ENCODE measurements around the gene CALD1. TPM values are rescaled to one million over a fixed set of nuclear protein-coding genes. Genes with fewer than 3 reads are reported as not detected.

Gene CALD1
- total and polyA plus RNA-seq, 2 experiments from 2014 or later: 132 to 842 TPM

- TF ChIP-seq ZNF462 (CRISPR knock-in tag; IDR thresholded peaks at IDR 0.05): no peak
- TF ChIP-seq, protein P1, sequence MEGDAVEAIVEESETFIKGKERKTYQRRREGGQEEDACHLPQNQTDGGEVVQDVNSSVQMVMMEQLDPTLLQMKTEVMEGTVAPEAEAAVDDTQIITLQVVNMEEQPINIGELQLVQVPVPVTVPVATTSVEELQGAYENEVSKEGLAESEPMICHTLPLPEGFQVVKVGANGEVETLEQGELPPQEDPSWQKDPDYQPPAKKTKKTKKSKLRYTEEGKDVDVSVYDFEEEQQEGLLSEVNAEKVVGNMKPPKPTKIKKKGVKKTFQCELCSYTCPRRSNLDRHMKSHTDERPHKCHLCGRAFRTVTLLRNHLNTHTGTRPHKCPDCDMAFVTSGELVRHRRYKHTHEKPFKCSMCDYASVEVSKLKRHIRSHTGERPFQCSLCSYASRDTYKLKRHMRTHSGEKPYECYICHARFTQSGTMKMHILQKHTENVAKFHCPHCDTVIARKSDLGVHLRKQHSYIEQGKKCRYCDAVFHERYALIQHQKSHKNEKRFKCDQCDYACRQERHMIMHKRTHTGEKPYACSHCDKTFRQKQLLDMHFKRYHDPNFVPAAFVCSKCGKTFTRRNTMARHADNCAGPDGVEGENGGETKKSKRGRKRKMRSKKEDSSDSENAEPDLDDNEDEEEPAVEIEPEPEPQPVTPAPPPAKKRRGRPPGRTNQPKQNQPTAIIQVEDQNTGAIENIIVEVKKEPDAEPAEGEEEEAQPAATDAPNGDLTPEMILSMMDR (conservative IDR thresholded peaks at IDR 0.05; ENCODE audit: low read depth in 2 of 2): no peak
These were observed 76.0 kb downstream of the CALD1 start (continued) for GRCh38 chr7:134855442-134855841.

DNA sequence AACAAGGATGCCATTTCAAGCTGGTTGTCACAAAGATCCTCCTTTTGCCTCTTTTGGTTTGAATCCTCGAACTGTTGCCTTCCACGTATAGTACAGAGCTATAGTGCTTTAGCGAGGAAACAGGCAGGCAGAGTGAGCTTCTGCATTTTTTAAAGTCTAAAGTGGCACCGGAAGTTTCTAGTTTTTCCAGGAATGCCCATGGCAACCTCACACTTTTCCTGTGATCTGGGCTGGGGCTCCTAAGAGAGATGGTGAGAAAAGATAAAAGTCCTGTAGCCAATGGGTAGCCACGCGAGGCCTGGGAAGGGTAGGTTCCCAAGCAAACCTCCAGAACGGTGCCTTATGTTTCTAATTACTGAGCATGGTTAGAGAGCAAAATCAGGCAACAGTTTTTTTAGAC is 76.7 kb downstream of the CALD1 start:
- Mint-ChIP-seq H3K27me3 (ENCODE audit: insufficient read depth, low read depth, poor library complexity) (peaks cover 3% of the 10 kb centered on the region), H3K4me3 (no peak overlapping the region; the same call in 2 of the 3 replicates), H3K4me1 (peaks cover 23% of the 10 kb centered on the region), H3K9me3 (no peaks in the 10 kb centered on the region), H3K36me3 (ENCODE audit: low read depth) (no peaks in the 10 kb centered on the region), H3K27ac (peak overlapping the region; percentile 47)
- TF ChIP-seq, protein P2, sequence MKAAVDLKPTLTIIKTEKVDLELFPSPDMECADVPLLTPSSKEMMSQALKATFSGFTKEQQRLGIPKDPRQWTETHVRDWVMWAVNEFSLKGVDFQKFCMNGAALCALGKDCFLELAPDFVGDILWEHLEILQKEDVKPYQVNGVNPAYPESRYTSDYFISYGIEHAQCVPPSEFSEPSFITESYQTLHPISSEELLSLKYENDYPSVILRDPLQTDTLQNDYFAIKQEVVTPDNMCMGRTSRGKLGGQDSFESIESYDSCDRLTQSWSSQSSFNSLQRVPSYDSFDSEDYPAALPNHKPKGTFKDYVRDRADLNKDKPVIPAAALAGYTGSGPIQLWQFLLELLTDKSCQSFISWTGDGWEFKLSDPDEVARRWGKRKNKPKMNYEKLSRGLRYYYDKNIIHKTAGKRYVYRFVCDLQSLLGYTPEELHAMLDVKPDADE (IDR thresholded peaks at IDR 0.05): no peak
- no peak for TF ChIP-seq STAT1 (IDR thresholded peaks at IDR 0.05; ENCODE audit: unreplicated experiment)
- Histone ChIP-seq H3F3A (replicated peaks; ENCODE audit: low read depth) (no peaks in the 10 kb centered on the region), H3K4me3 (no peak overlapping the region), H3K4me1 (ENCODE audit: insufficient read depth) (peaks cover 27% of the 10 kb centered on the region), H3K27ac (ENCODE audit: low read depth) (peak overlapping the region; percentile 46), H3K9me2 (ENCODE audit: insufficient read depth) (0 out of 2 replicates have a peak, but pooled peaks cover 4% of the 10 kb centered on the region), H3K4me2 (peak overlapping the region; percentile 14; the same call in 1 of the 2 replicates), H3K27me3 (ENCODE audit: insufficient read depth) (no peaks in the 10 kb centered on the region), H3K36me3 (ENCODE audit: insufficient read depth) (no peaks in the 10 kb centered on the region), H3K79me2 (replicated peaks; ENCODE audit: insufficient read depth) (peaks cover 48% of the 10 kb centered on the region), H4K20me1 (replicated peaks; ENCODE audit: insufficient read depth) (peaks cover 9% of the 10 kb centered on the region; the same call in 1 of the 2 replicates), H2AFZ (no peak overlapping the region)
- ATAC-seq (peak; percentile 58), DNase-seq (ENCODE audit: low spot score) (no peak)

Data from GM23338 (cell line).